ENCODE results near the gene NOP14.
A peak's percentile ranks its signal among the peaks of the same experiment; 100 is the strongest.
"Not testable (repeated sequence)": the region's sequence is repeated elsewhere in the genome, so short reads cannot be mapped to it uniquely, and the experiment has no call there.

NOP14 gene

GRCh38 chr4:2916696-2917095 lies 46.5 kb downstream of the NOP14 start:
- H3K27me3 ChIP-seq (ENCODE audit: insufficient read depth, poor library complexity, severe bottlenecking); H3K4me3 ChIP-seq (replicated peaks; ENCODE audit: insufficient read depth, low read length); DNase-seq (ENCODE audit: low read depth in 1 of 2, low spot score in 1 of 2); H3K27ac ChIP-seq (replicated peaks): not testable (repeated sequence)

- H3K4me3 ChIP-seq (replicated peaks; ENCODE audit: insufficient read depth, low read length): no peak overlapping the region
- no peak overlapping the region for H3K27ac ChIP-seq (replicated peaks)
- no peaks in the 10 kb centered on the region for H3K27me3 ChIP-seq (ENCODE audit: insufficient read depth, poor library complexity, severe bottlenecking)
- TF ChIP-seq REST (IDR thresholded peaks at IDR 0.05; ENCODE audit: insufficient replicate concordance, low read depth) (no peak), POLR2AphosphoS5 (IDR thresholded peaks at IDR 0.05; ENCODE audit: low read depth) (no peak), SPI1 (IDR thresholded peaks at IDR 0.05; ENCODE audit: borderline replicate concordance, low read depth) (no peak), GABPA (IDR thresholded peaks at IDR 0.05; ENCODE audit: low read depth) (no peak)
- TF ChIP-seq, protein P1, sequence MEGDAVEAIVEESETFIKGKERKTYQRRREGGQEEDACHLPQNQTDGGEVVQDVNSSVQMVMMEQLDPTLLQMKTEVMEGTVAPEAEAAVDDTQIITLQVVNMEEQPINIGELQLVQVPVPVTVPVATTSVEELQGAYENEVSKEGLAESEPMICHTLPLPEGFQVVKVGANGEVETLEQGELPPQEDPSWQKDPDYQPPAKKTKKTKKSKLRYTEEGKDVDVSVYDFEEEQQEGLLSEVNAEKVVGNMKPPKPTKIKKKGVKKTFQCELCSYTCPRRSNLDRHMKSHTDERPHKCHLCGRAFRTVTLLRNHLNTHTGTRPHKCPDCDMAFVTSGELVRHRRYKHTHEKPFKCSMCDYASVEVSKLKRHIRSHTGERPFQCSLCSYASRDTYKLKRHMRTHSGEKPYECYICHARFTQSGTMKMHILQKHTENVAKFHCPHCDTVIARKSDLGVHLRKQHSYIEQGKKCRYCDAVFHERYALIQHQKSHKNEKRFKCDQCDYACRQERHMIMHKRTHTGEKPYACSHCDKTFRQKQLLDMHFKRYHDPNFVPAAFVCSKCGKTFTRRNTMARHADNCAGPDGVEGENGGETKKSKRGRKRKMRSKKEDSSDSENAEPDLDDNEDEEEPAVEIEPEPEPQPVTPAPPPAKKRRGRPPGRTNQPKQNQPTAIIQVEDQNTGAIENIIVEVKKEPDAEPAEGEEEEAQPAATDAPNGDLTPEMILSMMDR (IDR thresholded peaks at IDR 0.05; ENCODE audit: insufficient read depth, low read length): no peak
- no peak for DNase-seq (ENCODE audit: low read depth in 1 of 2, low spot score in 1 of 2)
Observed at GRCh38 chr4:2915789-2916188, 47.4 kb downstream of the NOP14 start.

- no peaks in the 10 kb centered on the region for H3K27me3 ChIP-seq (ENCODE audit: insufficient read depth, poor library complexity, severe bottlenecking)
- DNase-seq (ENCODE audit: low read depth in 1 of 2, low spot score in 1 of 2): peak in 1 of 2 experiments; percentile 33
- TF ChIP-seq POLR2AphosphoS5 (IDR thresholded peaks at IDR 0.05; ENCODE audit: low read depth) (no peak), GABPA (IDR thresholded peaks at IDR 0.05; ENCODE audit: low read depth) (no peak), REST (IDR thresholded peaks at IDR 0.05; ENCODE audit: insufficient replicate concordance, low read depth) (no peak), SPI1 (IDR thresholded peaks at IDR 0.05; ENCODE audit: borderline replicate concordance, low read depth) (no peak)
- TF ChIP-seq, protein P1 (IDR thresholded peaks at IDR 0.05; ENCODE audit: insufficient read depth, low read length): no peak
- H3K4me3 ChIP-seq (replicated peaks; ENCODE audit: insufficient read depth, low read length): no peak overlapping the region
- H3K27ac ChIP-seq (replicated peaks): peak overlapping the region; percentile 42
Observed at GRCh38 chr4:2914256-2915126, 48.7 kb downstream of the NOP14 start.

GRCh38 chr4:2913168-2913567 lies 50.0 kb downstream of the NOP14 start:
- no peaks in the 10 kb centered on the region for H3K27me3 ChIP-seq (ENCODE audit: insufficient read depth, poor library complexity, severe bottlenecking)

More at GRCh38 chr4:2913168-2913567, 50.0 kb downstream of the NOP14 start:
- no peak for DNase-seq (ENCODE audit: low read depth in 1 of 2, low spot score in 1 of 2)
- Histone ChIP-seq H3K4me3 (replicated peaks; ENCODE audit: insufficient read depth, low read length) (no peak overlapping the region), H3K27ac (replicated peaks) (no peak overlapping the region)
- TF ChIP-seq POLR2AphosphoS5 (IDR thresholded peaks at IDR 0.05; ENCODE audit: low read depth) (no peak), REST (IDR thresholded peaks at IDR 0.05; ENCODE audit: insufficient replicate concordance, low read depth) (no peak), GABPA (IDR thresholded peaks at IDR 0.05; ENCODE audit: low read depth) (no peak), SPI1 (IDR thresholded peaks at IDR 0.05; ENCODE audit: borderline replicate concordance, low read depth) (no peak)
- TF ChIP-seq, protein P1 (IDR thresholded peaks at IDR 0.05; ENCODE audit: insufficient read depth, low read length): no peak
